Measurements from ENCODE around the gene FOXN4. TPM values are rescaled to one million over a fixed set of nuclear protein-coding genes. Genes with fewer than 3 reads are reported as not detected.

The FOXN4 gene
- total and polyA plus RNA-seq, 2 donors (not counting 3 experiments of a cell fraction or from before 2014, with no cell fraction given), result not detected

- no TSS peak for BruUV-seq (replicated peaks)
- Histone ChIP-seq H3K36me3 (ENCODE audit: control insufficient read depth in 2 of 2, extremely low read depth in 1 of 2, insufficient read depth in 2 of 2, low read length in 2 of 2) (no peaks in the 10 kb centered on the region), H2AFZ (ENCODE audit: low read depth, low read length) (no peak overlapping the region), H3K27me3 (ENCODE audit: control insufficient read depth in 2 of 2, insufficient read depth in 2 of 2, low read length in 2 of 2) (no peaks in the 10 kb centered on the region), H3K4me2 (ENCODE audit: insufficient read depth, low read length) (no peak overlapping the region), H3K9me1 (replicated peaks; ENCODE audit: control insufficient read depth, extremely low read depth, insufficient read depth, low read length) (no peaks in the 10 kb centered on the region), H3K4me3 (replicated peaks in 1 of 3; ENCODE audit: insufficient read depth in 1 of 3, low read depth in 1 of 3, low read length in 3 of 3) (no peak overlapping the region), H3K4me1 (ENCODE audit: control insufficient read depth, extremely low read depth, insufficient read depth, low read length) (no peaks in the 10 kb centered on the region), H3K79me2 (ENCODE audit: control insufficient read depth, insufficient read depth, low read length) (no peaks in the 10 kb centered on the region), H3K27ac (ENCODE audit: insufficient read depth, low read depth, low read length) (no peak overlapping the region), H3K9me3 (replicated peaks; ENCODE audit: control insufficient read depth, insufficient read depth, low read length) (no peaks in the 10 kb centered on the region), H3K9ac (replicated peaks; ENCODE audit: extremely low read depth, insufficient read depth, low read length) (no peak overlapping the region), H4K20me1 (replicated peaks; ENCODE audit: control insufficient read depth, extremely low read depth, insufficient read depth, low read length) (no peaks in the 10 kb centered on the region)
- intact Hi-C loops (cut with micrococcal nuclease) (no loop called here), dilution Hi-C loops (cut with MboI; ENCODE audit: extremely low pct_ligation_motif_present, low sequenced_read_pairs) (no loop called here)
- CTCF ChIA-PET, result interaction anchor here (0.6 to 1.7 kb wide), 2 partner anchors 141 kb away, joined by 3 to 10 read pairs; no protein-coding TSS in a partner anchor
- no peak for FAIRE-seq
- TF ChIP-seq JUN (IDR thresholded peaks at IDR 0.05; ENCODE audit: borderline replicate concordance, insufficient read depth, insufficient read length, low read depth) (no peak), POLR2AphosphoS5 (IDR thresholded peaks at IDR 0.05; ENCODE audit: insufficient read depth, low read depth, low read length) (no peak), GATA2 (IDR thresholded peaks at IDR 0.05; ENCODE audit: insufficient read depth, insufficient read length, low read depth, low read length) (no peak), EZH2 (IDR thresholded peaks at IDR 0.05; ENCODE audit: borderline replicate concordance, low read depth, low read length, severe bottlenecking) (no peak), CTCF (IDR thresholded peaks at IDR 0.05; ENCODE audit: extremely low read depth in 1 of 2, insufficient read depth in 1 of 2, low read depth in 1 of 2, low read length in 2 of 2) (no peak), FOS (IDR thresholded peaks at IDR 0.05; ENCODE audit: borderline replicate concordance, insufficient read depth, low read length) (no peak)
- POLR2A ChIA-PET, result no interaction called here
- no peak for DNase-seq (ENCODE audit: low read depth, low spot score)
Observed at GRCh38 chr12:109252799-109253198, 56.3 kb downstream of the FOXN4 start.

Measured in endothelial cell of umbilical vein (primary cell).